GM06990 (cell line): Measurements from ENCODE around the gene DNAJA2.

Experiments used
- DNase-seq: peaks from one replicate; pipeline ENCODE4 v3.0.0-alpha.2; 2011; ENCODE audit not compliant: insufficient read length; ENCODE audit errors: extremely low read depth
- H3K27me3 ChIP-seq: replicated peaks from 2 replicates; pipeline ENCODE4 v1.6.0; 2011; ENCODE audit warnings: low read length; ENCODE audit not compliant: control insufficient read depth, insufficient read depth
- H3K36me3 ChIP-seq: 2 replicates; pipeline ENCODE4 v1.5.1; 2011; ENCODE audit warnings: low read length; ENCODE audit not compliant: control insufficient read depth, insufficient read depth
- H3K4me3 ChIP-seq: replicated peaks from 2 replicates; pipeline ENCODE4 v1.5.1; 2011; ENCODE audit warnings: low read depth, mild to moderate bottlenecking, control low read depth, low read length
- CTCF ChIP-seq: IDR thresholded peaks from 2 replicates; pipeline ENCODE4 v1.5.1; 2011; ENCODE audit warnings: low read length, control low read depth, mild to moderate bottlenecking, inconsistent platforms; ENCODE audit not compliant: insufficient read depth, poor library complexity, severe bottlenecking

Gene DNAJA2

DNA sequence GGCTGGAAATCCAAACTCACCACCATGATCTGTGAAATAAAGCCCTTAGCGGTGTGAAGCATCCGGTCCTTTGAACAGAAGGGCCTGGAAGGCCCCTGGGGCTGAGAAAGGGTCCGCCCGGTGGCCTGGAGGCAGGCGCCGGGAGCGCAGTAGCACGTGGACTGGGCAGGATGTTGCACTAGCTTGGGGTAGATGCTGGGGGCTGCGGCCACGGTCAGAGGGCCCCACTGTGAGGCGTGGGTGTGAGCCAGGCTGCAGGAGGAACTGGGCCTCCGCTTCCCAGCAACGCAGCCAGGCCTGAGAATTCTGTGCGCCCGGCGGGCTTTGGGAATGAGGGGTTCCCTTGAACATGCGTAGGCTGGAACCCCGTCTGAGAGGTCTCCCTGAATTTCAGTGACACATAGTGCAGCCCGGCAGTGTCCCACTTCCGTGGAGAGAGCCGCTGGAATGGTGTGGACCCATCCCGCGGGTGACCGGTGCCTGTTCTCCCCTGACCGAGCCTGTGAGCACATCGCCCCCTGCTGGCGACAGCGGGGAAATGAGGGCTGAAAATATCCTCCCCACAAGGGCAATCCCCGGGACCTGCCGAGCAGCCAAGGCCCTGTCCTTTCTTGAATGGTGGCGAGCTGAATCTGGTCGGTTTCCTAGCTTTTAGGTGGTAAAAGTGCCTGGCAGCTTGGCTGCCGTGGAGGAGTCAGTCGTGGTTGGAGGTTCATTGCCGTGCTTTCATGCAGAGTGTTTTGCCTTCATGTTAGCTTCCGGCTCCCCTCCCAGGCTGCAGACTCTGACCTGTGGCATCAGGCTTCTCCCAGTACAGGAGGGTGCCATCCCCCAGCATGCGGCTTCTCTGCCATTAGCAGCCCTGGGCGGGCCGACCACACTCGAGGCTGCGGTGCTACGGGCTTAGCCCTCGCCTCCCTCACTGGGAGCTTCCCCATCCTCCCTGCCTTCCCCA lies 43.8 kb downstream of the DNAJA2 start:
- peak; percentile 54 for DNase-seq
- Histone ChIP-seq H3K36me3 (no peaks in the 10 kb centered on the region), H3K27me3 (no peaks in the 10 kb centered on the region), H3K4me3 (no peak overlapping the region)
- peak; percentile 94 for TF ChIP-seq CTCF

DNA sequence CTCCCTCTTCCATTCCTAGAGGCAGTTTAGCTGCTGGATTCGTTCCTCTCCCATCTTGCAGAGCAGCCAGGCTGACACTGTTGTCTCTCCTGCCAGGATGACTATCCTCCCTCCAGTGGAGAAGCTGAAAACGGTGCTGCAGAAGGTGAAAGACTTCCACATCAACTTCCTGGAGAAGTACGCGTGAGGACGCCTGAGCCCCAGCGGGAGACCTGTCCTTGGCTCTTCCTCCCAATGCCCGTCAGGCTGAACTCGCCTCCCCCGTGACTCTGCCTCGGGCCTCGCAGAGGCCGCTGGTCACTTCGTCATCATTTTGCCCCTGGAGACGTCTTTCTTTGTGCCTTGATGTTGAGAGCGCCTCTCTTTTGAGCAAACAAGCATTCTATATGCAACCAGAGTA lies 44.7 kb downstream of the DNAJA2 start:
- H3K36me3 ChIP-seq: no peaks in the 10 kb centered on the region
- no peak for DNase-seq
- H3K4me3 ChIP-seq: no peak overlapping the region
- no peak for TF ChIP-seq CTCF
- H3K27me3 ChIP-seq: no peaks in the 10 kb centered on the region

- no peak for TF ChIP-seq CTCF
- Histone ChIP-seq H3K4me3 (no peak overlapping the region), H3K36me3 (no peaks in the 10 kb centered on the region), H3K27me3 (no peaks in the 10 kb centered on the region)
- DNase-seq: no peak
Measured at GRCh38 chr16:46927273-46927672, 46.2 kb downstream of the DNAJA2 start.

DNA sequence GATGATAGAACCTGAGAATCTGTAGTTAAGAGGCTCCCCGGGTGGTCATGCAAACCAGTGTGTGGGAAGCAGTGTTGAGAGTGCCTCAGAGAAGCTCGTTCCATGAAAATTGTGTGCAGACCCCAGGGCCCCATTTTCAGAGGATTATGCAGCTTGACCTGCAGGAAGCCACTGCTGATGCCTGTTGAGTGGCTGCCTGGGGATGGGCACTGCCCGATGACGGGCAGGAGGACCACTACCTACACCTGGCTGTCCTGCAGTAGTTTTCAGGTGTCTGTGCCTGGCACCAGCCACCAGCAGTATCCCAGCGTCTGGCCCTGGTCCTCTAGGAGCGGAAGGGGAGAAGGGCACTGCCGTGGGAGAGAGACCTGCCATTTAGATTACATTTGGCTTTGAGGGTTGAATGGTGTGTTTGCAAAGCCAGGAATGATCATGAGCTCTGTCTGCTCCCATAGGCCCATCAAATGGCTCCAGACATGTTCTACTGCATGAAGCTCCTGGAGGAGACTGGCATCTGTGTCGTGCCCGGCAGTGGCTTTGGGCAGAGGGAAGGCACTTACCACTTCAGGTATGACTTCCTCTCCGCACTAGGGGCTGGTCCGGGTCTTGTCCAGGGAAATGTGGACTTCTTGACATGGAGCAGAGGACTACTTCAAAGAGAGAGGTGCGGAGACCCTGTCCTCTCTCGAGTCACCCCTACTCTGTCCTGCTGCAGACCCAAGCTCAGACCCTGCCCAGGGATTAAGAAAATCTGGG lies 46.8 kb downstream of the DNAJA2 start:
- no peak for TF ChIP-seq CTCF
- Histone ChIP-seq H3K27me3 (no peaks in the 10 kb centered on the region), H3K4me3 (no peak overlapping the region), H3K36me3 (no peaks in the 10 kb centered on the region)
- DNase-seq: no peak

DNA sequence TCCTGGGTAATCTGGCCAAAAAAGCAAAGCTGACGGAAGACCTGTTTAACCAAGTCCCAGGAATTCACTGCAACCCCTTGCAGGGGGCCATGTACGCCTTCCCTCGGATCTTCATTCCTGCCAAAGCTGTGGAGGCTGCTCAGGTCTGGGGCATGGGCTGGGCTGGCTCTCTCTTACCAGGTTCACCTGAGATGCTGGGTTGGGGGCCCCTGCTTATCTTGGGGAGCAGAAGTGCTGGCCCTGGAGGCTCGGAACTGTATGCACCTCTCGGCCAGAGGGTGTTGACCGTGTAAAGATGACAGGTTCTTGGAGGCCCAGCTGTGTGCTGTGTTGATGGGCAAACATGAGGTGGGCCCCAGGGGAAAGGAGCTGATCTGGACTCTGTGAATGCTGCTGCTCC lies 49.1 kb downstream of the DNAJA2 start:
- no peaks in the 10 kb centered on the region for H3K36me3 ChIP-seq
- no peaks in the 10 kb centered on the region for H3K27me3 ChIP-seq
- DNase-seq: no peak
- TF ChIP-seq CTCF: no peak
- no peak overlapping the region for H3K4me3 ChIP-seq
